Right ventricle myocardium superior (tissue), 1 donor: Measurements from ENCODE around the gene TLNRD1. TPM values are rescaled to one million over a fixed set of nuclear protein-coding genes. Genes with fewer than 3 reads are reported as not detected.

ENCODE experiments used
- ATAC-seq: fragments of 200-7000 bp; cut with Tn5 transposase; one replicate; pipeline ENCODE4 v1.9.1; 2020; ENCODE audit warnings: mild to moderate bottlenecking; ENCODE audit not compliant: poor library complexity
- DNase-seq: peaks from one replicate; pipeline ENCODE4 v3.0.0-alpha.2; 2020
- intact Hi-C: fragments of 100-400 bp; cut with DNase I; formaldehyde crosslinking; loops from one replicate; pipeline ENCODE4 v1.11.2; 2022
- microRNA-seq: library from miRNA; unstranded; fragments of <30 nt; microRNA quantifications from one replicate; pipeline ENCODE4 v1.2.0, GENCODE V29; 2020
- total RNA-seq: library from RNA; stranded (reverse); fragmentation: NEBNext Ultra II Directional; extraction: Animal tissue kit (Norgen Biotek cat#: 25700); gene quantifications from one replicate; pipeline ENCODE4 v1.2.1, GENCODE V29; 2021
- donor health status: DM: no; HTN: yes; CAD: no; lungs with severe emphysema.

The TLNRD1 gene
- total RNA-seq, 1 donor from 2014 or later: 6.1 TPM

DNA sequence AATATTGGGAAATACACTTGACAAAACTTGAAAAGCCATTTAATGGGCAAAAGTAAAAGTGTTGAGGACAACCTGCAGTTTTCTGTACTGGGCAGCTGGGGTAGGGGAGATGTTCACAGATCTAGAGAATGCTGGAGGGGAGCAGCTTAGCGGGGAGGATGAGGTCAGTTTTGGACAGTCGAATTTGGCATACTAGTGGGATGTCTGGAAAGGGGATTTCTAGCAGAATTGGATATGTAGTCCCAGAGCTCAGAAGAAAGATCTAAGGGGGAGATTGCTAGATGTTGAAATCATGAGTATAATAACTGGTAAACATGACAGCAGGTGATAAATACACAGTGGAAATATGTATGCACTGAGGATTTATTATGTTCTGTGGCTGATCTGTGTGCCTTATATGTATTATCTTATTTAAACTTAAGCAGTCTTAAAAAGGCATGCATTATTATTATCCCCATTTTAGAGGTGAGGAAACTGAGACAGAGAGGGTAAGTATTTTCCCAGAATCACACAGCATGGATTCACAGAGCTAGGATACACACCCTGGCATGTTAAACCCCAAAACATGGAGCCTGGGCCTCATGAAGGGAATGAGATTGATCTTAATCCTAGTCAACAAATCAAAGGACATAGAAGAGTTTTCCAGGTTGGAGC, 42.7 kb downstream of the TLNRD1 start:
- DNase-seq (no peak), ATAC-seq (no peak)
- intact Hi-C loops: no loop called here

DNA sequence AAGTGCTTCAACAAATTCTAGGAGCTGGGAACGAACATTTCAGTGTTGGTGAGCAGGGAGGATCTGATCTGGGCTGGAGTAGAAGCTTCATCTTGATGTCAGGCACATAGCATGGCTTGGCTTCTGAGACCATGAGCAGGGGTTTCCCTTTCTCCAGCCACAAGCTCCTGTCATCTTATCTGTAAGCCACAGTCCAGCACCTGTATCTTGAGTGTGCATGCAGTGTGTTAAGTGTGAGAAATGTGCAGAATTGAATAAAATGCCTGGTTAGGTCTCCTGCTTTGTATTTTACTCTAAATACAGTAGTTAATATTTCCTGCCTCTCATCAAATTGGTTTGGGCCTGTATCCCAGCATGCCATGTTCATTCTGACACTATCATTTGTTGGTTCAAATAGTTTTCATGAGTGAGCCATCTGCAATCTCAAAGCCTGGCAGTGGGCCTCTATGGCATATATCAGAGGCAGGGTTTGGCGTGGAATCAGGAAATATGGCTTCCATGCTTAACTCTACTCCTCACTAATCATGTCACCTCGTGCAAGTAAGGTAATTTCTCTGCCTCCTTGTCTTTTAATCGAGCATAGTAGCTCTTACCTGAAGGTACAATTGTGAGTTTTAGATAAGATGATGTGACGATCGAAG, 43.3 kb downstream of the TLNRD1 start:
- DNase-seq (no peak), ATAC-seq (no peak)
- intact Hi-C loops: no loop called here

DNA sequence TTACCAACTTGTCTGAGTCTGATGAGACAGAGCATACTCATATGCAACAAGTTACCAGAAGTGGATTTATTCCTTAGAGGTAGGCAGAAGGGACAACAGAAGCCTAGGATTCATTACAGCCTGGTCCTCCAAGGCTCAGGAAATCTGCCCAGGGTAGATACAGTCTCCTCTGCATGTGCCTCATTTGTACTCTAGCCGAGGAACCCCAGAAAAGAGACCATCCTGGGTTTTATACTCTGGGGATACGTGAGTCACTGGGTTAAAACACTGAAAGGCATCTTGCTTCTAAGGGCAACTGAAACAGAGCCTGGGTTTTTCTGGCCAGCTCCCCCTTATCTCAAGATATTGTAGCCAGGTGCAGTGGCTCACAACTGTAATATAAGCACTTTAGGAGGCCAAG, 45.6 kb downstream of the TLNRD1 start:
- intact Hi-C loops: no loop called here
- ATAC-seq (no peak), DNase-seq (no peak)

DNA sequence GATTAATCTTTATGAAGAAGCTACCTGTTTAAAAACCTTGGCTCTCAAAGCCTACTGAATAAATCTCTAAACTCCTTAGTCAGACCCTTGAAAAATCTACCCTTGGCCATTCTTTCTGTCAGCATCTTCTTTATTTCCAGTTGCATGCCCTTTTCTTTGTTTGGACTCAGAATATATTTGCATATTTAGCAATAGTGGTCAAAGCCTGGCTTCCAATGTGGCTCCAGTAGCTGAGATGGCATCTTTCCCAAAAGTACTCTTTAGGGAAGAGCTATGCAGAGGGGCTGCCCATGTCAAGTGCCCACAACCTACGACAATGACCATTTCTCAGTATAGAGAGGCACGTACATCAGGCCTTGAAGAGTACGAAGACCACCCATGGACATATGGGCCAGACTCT, 47.2 kb downstream of the TLNRD1 start:
- no peak for ATAC-seq
- DNase-seq: no peak
- intact Hi-C loops: no loop called here

DNA sequence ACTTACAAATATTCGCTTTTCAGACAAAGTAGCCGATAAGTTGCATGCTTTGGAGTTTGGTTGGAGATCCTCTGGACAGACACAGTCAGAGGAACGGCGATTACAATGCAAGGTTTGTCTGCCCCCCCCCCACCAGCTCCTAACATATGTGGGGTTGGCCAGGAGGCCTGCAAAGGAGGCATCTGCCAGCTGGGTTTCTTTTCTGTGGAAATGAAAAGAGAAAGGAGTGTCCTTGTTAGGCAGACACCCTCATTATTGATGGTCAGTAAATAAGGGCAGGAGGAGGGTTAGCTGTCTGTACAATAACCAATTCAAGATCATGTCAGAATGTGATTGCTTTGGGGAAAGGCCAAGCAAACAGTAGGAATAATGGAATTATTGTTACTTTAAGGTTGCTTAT, 49.1 kb downstream of the TLNRD1 start:
- ATAC-seq (no peak), DNase-seq (no peak)
- intact Hi-C loops: no loop called here

DNA sequence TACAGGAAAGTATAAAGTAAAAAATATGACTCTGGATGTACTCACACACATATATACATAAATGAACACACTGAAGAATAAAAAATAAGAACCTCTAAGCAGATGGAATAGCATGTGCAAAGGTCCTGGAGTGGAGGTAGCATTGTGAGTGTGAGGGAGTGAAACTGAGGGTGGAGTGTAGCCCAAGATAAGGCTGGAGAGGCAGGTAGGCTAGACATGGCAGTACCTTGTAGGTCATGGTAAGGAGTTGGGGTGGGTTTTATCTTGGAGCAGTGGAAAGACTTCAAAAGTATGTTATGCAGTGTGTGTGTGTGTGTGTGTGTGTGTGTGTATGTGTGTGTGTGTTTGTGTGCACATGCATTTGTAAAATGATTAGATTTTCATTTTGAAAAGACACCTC, 49.5 kb downstream of the TLNRD1 start:
- intact Hi-C loops: no loop called here
- ATAC-seq (no peak), DNase-seq (no peak)

DNA sequence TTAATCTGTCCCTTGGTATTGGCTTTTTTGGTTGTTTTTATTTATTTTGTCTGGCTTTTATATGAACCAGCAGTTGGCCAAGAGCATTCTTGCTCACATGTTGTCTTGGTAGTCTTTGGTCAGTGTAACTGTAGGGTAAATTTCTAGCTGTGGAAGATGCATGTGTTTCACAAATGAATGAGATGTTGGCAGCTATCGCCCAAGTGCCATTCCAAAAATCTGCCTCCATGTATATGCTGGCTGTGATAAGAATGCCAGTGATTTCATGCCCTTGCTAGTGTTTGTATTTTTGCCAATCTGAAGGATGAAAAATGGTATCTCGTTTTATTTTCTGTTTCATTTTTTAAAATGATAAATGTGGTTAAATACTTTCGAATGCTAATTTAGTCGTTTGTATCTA, 50.1 kb downstream of the TLNRD1 start:
- ATAC-seq (no peak), DNase-seq (no peak)
- intact Hi-C loops: no loop called here

DNA sequence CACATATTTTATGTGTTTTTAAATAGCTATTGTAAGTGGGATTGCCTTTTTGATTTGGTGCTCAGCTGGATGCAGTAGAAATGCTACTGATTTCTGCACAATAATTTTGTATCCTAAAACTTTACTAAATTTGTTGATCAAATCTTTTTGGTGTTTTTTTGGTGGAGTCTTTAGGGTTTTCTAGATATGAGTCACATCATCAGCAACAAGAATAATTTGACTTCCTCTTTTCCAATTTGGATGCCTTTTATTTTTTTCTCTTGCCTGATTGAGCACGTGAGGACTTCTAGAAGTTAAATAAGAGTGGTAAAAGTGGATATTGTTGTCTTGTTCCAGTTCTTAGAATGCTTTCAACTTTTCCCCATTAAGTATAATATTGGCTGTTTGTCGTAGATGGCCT, 51.3 kb downstream of the TLNRD1 start:
- intact Hi-C loops: no loop called here
- DNase-seq: no peak
- ATAC-seq: no peak

DNA sequence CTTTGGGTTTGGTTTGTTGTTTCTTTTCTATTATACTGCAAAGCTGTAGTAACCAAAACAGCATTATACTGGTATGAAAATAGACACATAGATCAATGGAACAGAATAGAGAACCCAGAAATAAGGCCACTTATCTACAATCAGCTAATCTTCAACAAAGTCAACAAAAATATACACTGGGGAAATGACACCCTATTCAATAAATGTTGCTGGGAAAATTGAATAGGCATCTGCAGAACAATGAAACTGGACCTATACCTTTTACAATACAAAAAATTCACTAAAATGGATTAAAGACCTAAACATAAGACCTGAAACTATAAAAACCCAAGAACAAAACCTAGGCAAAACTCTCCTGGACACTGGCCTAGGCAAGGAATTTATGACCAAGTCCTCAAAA, 52.9 kb downstream of the TLNRD1 start:
- intact Hi-C loops: no loop called here
- ATAC-seq: no peak
- DNase-seq: no peak

DNA sequence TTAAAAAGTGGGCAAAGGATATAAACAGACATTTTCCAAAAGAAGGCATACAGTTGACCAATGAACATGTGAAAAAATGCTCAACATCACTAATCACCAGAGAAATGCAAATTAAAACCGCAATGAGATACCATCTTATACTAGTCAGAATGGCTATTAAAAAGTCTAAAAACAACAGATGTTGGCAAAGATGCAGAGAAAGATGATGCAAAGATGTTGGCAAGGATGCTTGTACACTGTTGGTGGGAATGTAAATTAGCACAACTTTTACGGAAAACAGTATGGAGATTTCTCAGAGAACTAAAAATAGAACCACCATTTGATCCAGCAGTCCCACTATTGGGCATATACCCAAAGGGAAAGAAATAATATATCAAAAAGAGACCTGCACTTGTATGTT, 53.5 kb downstream of the TLNRD1 start:
- DNase-seq: no peak
- intact Hi-C loops: no loop called here
- ATAC-seq: no peak

Small RNAs within 50 kb of the gene (microRNA-seq; reads per million reads assigned to microRNA genes)
- not detected for gene MIR4514

Other genes starting within 250 kb of the TLNRD1 start
- not detected for gene CEMIP, start 221.6 kb upstream of the TLNRD1 start, total RNA-seq
- gene MESD, start 11.1 kb upstream of the TLNRD1 start, total RNA-seq: 12.5 TPM
- 0.30 TPM for gene CFAP161, start 133.3 kb downstream of the TLNRD1 start, total RNA-seq
- gene IL16, start 196.0 kb downstream of the TLNRD1 start, total RNA-seq: 2.7 TPM